GM23338 (cell line): ENCODE results near the gene WBP11. TPM values are rescaled to one million over a fixed set of nuclear protein-coding genes. Genes with fewer than 3 reads are reported as not detected.
"Not testable (repeated sequence)": the region's sequence is repeated elsewhere in the genome, so short reads cannot be mapped to it uniquely, and the experiment has no call there.

Experiments
- ATAC-seq: fragments of 200-7000 bp; cut with Tn5 transposase; 3 replicates; pipeline ENCODE4 v1.9.1; 2020
- DNase-seq: peaks from one replicate; pipeline ENCODE4 v3.0.0-alpha.2; 2015; ENCODE audit warnings: low spot score
- H2AFZ ChIP-seq: fragments of 200-600 bp; sonication (generic); 2 replicates; pipeline ENCODE4 v1.8.0; 2016; ENCODE audit warnings: antibody characterized with exemption, mild to moderate bottlenecking, moderate library complexity
- H3F3A ChIP-seq: fragments of 200-600 bp; sonication (generic); replicated peaks from 2 replicates; pipeline ENCODE4 v1.8.0; 2017; ENCODE audit warnings: antibody characterized with exemption, mixed run types, low read depth
- H3K27ac ChIP-seq: fragments of 200-600 bp; sonication (generic); 2 replicates; pipeline ENCODE4 v1.6.1; 2016; ENCODE audit warnings: low read depth
- H3K27me3 ChIP-seq: fragments of 200-600 bp; sonication (generic); 2 replicates; pipeline ENCODE4 v1.8.0; 2016; ENCODE audit warnings: mild to moderate bottlenecking, mixed run types, moderate library complexity; ENCODE audit not compliant: insufficient read depth
- H3K36me3 ChIP-seq: fragments of 200-600 bp; sonication (generic); 2 replicates; pipeline ENCODE4 v1.8.0; 2016; ENCODE audit warnings: mild to moderate bottlenecking; ENCODE audit not compliant: insufficient read depth
- H3K4me1 ChIP-seq: fragments of 200-600 bp; sonication (generic); 2 replicates; pipeline ENCODE4 v1.8.0; 2016; ENCODE audit warnings: mild to moderate bottlenecking, moderate library complexity; ENCODE audit not compliant: insufficient read depth
- H3K4me2 ChIP-seq: fragments of 200-600 bp; sonication (generic); 2 replicates; pipeline ENCODE4 v1.7.1; 2017; ENCODE audit warnings: mixed run types
- H3K4me3 ChIP-seq: fragments of 200-600 bp; sonication (generic); 2 replicates; pipeline ENCODE4 v1.6.1; 2016; ENCODE audit warnings: mixed run types
- H3K79me2 ChIP-seq: fragments of 200-600 bp; sonication (generic); replicated peaks from 2 replicates; pipeline ENCODE4 v1.8.0; 2017; ENCODE audit warnings: mild to moderate bottlenecking; ENCODE audit not compliant: insufficient read depth
- H3K9me2 ChIP-seq: fragments of 200-600 bp; sonication (generic); 2 replicates; pipeline ENCODE4 v1.8.0; 2017; ENCODE audit not compliant: insufficient read depth
- H4K20me1 ChIP-seq: fragments of 200-600 bp; sonication (generic); replicated peaks from 2 replicates; pipeline ENCODE4 v1.8.0; 2017; ENCODE audit warnings: mild to moderate bottlenecking; ENCODE audit not compliant: insufficient read depth
- H3K27ac Mint-ChIP-seq: 2 replicates; pipeline ENCODE4 v1.8.0; 2020; ENCODE audit warnings: inconsistent platforms, mild to moderate bottlenecking, moderate library complexity, mixed read lengths
- H3K27me3 Mint-ChIP-seq: 3 replicates; pipeline ENCODE4 v1.8.0; 2022; ENCODE audit warnings: low read depth, mild to moderate bottlenecking, moderate library complexity, mixed read lengths, inconsistent platforms; ENCODE audit not compliant: insufficient read depth, poor library complexity
- H3K36me3 Mint-ChIP-seq: 3 replicates; pipeline ENCODE4 v1.8.0; 2021; ENCODE audit warnings: low read depth, mild to moderate bottlenecking, inconsistent platforms, moderate library complexity, mixed read lengths
- H3K4me1 Mint-ChIP-seq: 3 replicates; pipeline ENCODE4 v1.8.0; 2020; ENCODE audit warnings: mild to moderate bottlenecking, inconsistent platforms, mixed read lengths
- H3K4me3 Mint-ChIP-seq: 3 replicates; pipeline ENCODE4 v1.8.0; 2021; ENCODE audit warnings: moderate library complexity, mild to moderate bottlenecking, inconsistent platforms, mixed read lengths
- H3K9me3 Mint-ChIP-seq: 3 replicates; pipeline ENCODE4 v1.8.0; 2020; ENCODE audit warnings: moderate library complexity, mild to moderate bottlenecking, inconsistent platforms, mixed read lengths
- CREB1 ChIP-seq: fragments of 250-450 bp; sonication (Bioruptor Pico); IDR thresholded peaks from 2 replicates; pipeline ENCODE4 v1.5.0; 2020; ENCODE audit warnings: low read depth, mild to moderate bottlenecking, moderate library complexity
- CTCF ChIP-seq, 2 experiments: fragments of 200-600 bp in 1 of 2; sonication (generic) in 1 of 2; conservative IDR thresholded peaks; 2 replicates each; pipeline versions ENCODE4 v1.5.1 to v1.6.1; 2016 to 2017; ENCODE audit warnings: antibody characterized with exemption in 2 of 2, low read depth in 2 of 2, mild to moderate bottlenecking in 2 of 2, moderate library complexity in 1 of 2
- ETS1 ChIP-seq: IDR thresholded peaks from 2 replicates; pipeline ENCODE4 v1.6.1; 2016; ENCODE audit warnings: antibody characterized with exemption
- STAT1 ChIP-seq: IDR thresholded peaks from one replicate; pipeline ENCODE4 v1.6.1; 2016; ENCODE audit warnings: antibody characterized with exemption; ENCODE audit not compliant: unreplicated experiment
- ZNF114 ChIP-seq: fragments of 250-450 bp; sonication (Bioruptor Pico); IDR thresholded peaks from 2 replicates; pipeline ENCODE4 v1.5.0; 2020; ENCODE audit warnings: mild to moderate bottlenecking, moderate library complexity
- ZNF462 ChIP-seq: fragments of 250-450 bp; sonication (Bioruptor Pico); IDR thresholded peaks from 2 replicates; pipeline ENCODE4 v1.5.0; 2020; ENCODE audit warnings: mild to moderate bottlenecking, moderate library complexity
- polyA plus RNA-seq: library from polyadenylated mRNA; unstranded; fragments of >200 nt; fragmentation: Nextera tagmentation; extraction: Ambion mirVana; gene quantifications from 2 replicates; pipeline ENCODE4 v1.2.1, GENCODE V29; 2016
- total RNA-seq: library from RNA; depleted of rRNA; stranded (reverse); fragments of >200 nt; shearing (Covaris generic); gene quantifications from 2 replicates; pipeline ENCODE4 v1.2.3, GENCODE V29; 2014

WBP11 gene
- total and polyA plus RNA-seq, 2 experiments from 2014 or later: 57.1 to 148 TPM

GRCh38 chr12:14759711-14760280, 43.5 kb downstream of the WBP11 start:
- H3K36me3 ChIP-seq, DNase-seq, H3K79me2 ChIP-seq, H3F3A ChIP-seq, H3K4me3 Mint-ChIP-seq, H3K27me3 Mint-ChIP-seq, ATAC-seq, H3K27me3 ChIP-seq, H3K27ac Mint-ChIP-seq, H3K27ac ChIP-seq, H3K4me1 ChIP-seq, H2AFZ ChIP-seq, H3K9me2 ChIP-seq, H3K4me3 ChIP-seq, H3K4me2 ChIP-seq, H4K20me1 ChIP-seq: not testable (repeated sequence)
- H3K4me1 Mint-ChIP-seq: peaks cover 13% of the 10 kb centered on the region
- peaks cover 37% of the 10 kb centered on the region for H3K36me3 Mint-ChIP-seq
- H3K9me3 Mint-ChIP-seq: peaks cover 29% of the 10 kb centered on the region

GRCh38 chr12:14756334-14757143, 46.7 kb downstream of the WBP11 start:
- Mint-ChIP-seq H3K27me3 (peaks cover 5% of the 10 kb centered on the region), H3K4me3 (no peak overlapping the region), H3K27ac (no peak overlapping the region), H3K4me1 (peaks cover 13% of the 10 kb centered on the region), H3K9me3 (peaks cover 26% of the 10 kb centered on the region), H3K36me3 (peaks cover 27% of the 10 kb centered on the region)
- peak overlapping the region; percentile 64 for H3K4me2 ChIP-seq
- H4K20me1 ChIP-seq: no peaks in the 10 kb centered on the region
- H2AFZ ChIP-seq: no peak overlapping the region
- no peaks in the 10 kb centered on the region for H3K27me3 ChIP-seq
- ATAC-seq (peak; percentile 90), DNase-seq (peak; percentile 92)
- H3K36me3 ChIP-seq: no peaks in the 10 kb centered on the region
- no peaks in the 10 kb centered on the region for H3K9me2 ChIP-seq
- no peak overlapping the region for H3K4me3 ChIP-seq
- H3K79me2 ChIP-seq: no peaks in the 10 kb centered on the region
- peaks cover 7% of the 10 kb centered on the region for H3K4me1 ChIP-seq
- no peak overlapping the region for H3K27ac ChIP-seq
- no peaks in the 10 kb centered on the region for H3F3A ChIP-seq
- TF ChIP-seq ZNF114 (CRISPR knock-in tag) (no peak), CTCF (conservative IDR thresholded peaks at IDR 0.05; ENCODE audit: low read depth in 2 of 2) (peak; percentile 65 to 71), STAT1 (no peak), CREB1 (CRISPR knock-in tag) (no peak), ETS1 (no peak)

GRCh38 chr12:14751986-14752385, 51.3 kb downstream of the WBP11 start:
- no peak overlapping the region for H3K27ac Mint-ChIP-seq
- no peaks in the 10 kb centered on the region for H3K36me3 ChIP-seq
- H3K9me3 Mint-ChIP-seq: peaks cover 3% of the 10 kb centered on the region; the same call in 1 of the 3 replicates
- H4K20me1 ChIP-seq: no peaks in the 10 kb centered on the region
- H3K27ac ChIP-seq: no peak overlapping the region
- peaks cover 10% of the 10 kb centered on the region for H3K4me1 Mint-ChIP-seq
- H2AFZ ChIP-seq: no peak overlapping the region
- H3K4me3 Mint-ChIP-seq: no peak overlapping the region
- ATAC-seq (no peak), DNase-seq (no peak)
- H3K36me3 Mint-ChIP-seq: peaks cover 8% of the 10 kb centered on the region; the same call in 2 of the 3 replicates
- no peaks in the 10 kb centered on the region; the same call in 1 of the 2 replicates for H3K9me2 ChIP-seq
- H3K4me1 ChIP-seq: peaks cover 6% of the 10 kb centered on the region
- no peaks in the 10 kb centered on the region for H3F3A ChIP-seq
- no peaks in the 10 kb centered on the region for H3K27me3 ChIP-seq
- no peak overlapping the region for H3K4me2 ChIP-seq
- peaks cover 5% of the 10 kb centered on the region for H3K27me3 Mint-ChIP-seq
- H3K4me3 ChIP-seq: no peak overlapping the region
- H3K79me2 ChIP-seq: no peaks in the 10 kb centered on the region
- TF ChIP-seq ZNF462: no peak
